HG03558 (cell line): ENCODE measurements around the gene SEMA6A.

ENCODE experiments used
- ATAC-seq: cut with Tn5 transposase; IDR thresholded peaks from one replicate; pipeline ENCODE4 v1.9.1; 2021; ENCODE audit warnings: moderate number of reproducible peaks; ENCODE audit not compliant: unreplicated experiment; ENCODE audit errors: extremely low read depth

SEMA6A gene

GRCh38 chr5:116445311-116445710 is 129.3 kb downstream of the SEMA6A start:
- no peak for ATAC-seq

- no peak for ATAC-seq
Measured at GRCh38 chr5:116444373-116445295, 130.0 kb downstream of the SEMA6A start.

GRCh38 chr5:116442931-116443551 is 131.6 kb downstream of the SEMA6A start:
- ATAC-seq: no peak

- no peak for ATAC-seq
Measured at GRCh38 chr5:116442095-116442534, 132.5 kb downstream of the SEMA6A start.

- no peak for ATAC-seq
Measured at GRCh38 chr5:116441223-116441622, 133.4 kb downstream of the SEMA6A start.

- no peak for ATAC-seq
Measured at GRCh38 chr5:116440457-116441001, 134.1 kb downstream of the SEMA6A start.

GRCh38 chr5:116439905-116440304 is 134.7 kb downstream of the SEMA6A start:
- ATAC-seq: no peak

- no peak for ATAC-seq
Measured at GRCh38 chr5:116438979-116439554, 135.6 kb downstream of the SEMA6A start.

GRCh38 chr5:116437922-116438578 is 136.6 kb downstream of the SEMA6A start:
- no peak for ATAC-seq

- ATAC-seq: no peak
Measured at GRCh38 chr5:116437351-116437705, 137.3 kb downstream of the SEMA6A start.

- no peak for ATAC-seq
Measured at GRCh38 chr5:116436674-116437350, 137.8 kb downstream of the SEMA6A start.

- no peak for ATAC-seq
Measured at GRCh38 chr5:116428966-116429365, 145.7 kb downstream of the SEMA6A start.

GRCh38 chr5:116428413-116428812 is 146.2 kb downstream of the SEMA6A start:
- ATAC-seq: no peak

GRCh38 chr5:116424951-116425350 is 149.7 kb downstream of the SEMA6A start:
- ATAC-seq: no peak

GRCh38 chr5:116424258-116424615 is 150.4 kb downstream of the SEMA6A start:
- no peak for ATAC-seq

- no peak for ATAC-seq
Measured at GRCh38 chr5:116423587-116424257, 150.9 kb downstream of the SEMA6A start.

GRCh38 chr5:116423141-116423540 is 151.5 kb downstream of the SEMA6A start:
- ATAC-seq: no peak

GRCh38 chr5:116421080-116421629 is 153.5 kb downstream of the SEMA6A start:
- ATAC-seq: no peak

GRCh38 chr5:116420540-116420939 is 154.1 kb downstream of the SEMA6A start:
- ATAC-seq: no peak
